Keratinocyte (primary cell): ENCODE results near the gene F2. TPM values are rescaled to one million over a fixed set of nuclear protein-coding genes. Genes with fewer than 3 reads are reported as not detected.

Source experiments
- DNase-seq: peaks from one replicate; pipeline ENCODE4 v3.0.0-alpha.2; 2011; ENCODE audit warnings: low read depth, missing footprints, low spot score
- FAIRE-seq: peaks from 2 replicates; lab custom pipeline; 2011; peaks lifted over from hg19 to GRCh38; lab: Jason Lieb, UNC
- H2AFZ ChIP-seq: 2 replicates; pipeline ENCODE4 v1.6.0; 2012; ENCODE audit warnings: low read length, control low read depth, inconsistent platforms; ENCODE audit not compliant: control insufficient read depth
- H3K27ac ChIP-seq: 2 replicates; pipeline ENCODE4 v1.5.1; 2011; ENCODE audit warnings: low read length; ENCODE audit not compliant: control insufficient read depth, insufficient read depth
- H3K27me3 ChIP-seq: 3 replicates; pipeline ENCODE4 v1.6.0; 2011; ENCODE audit warnings: low read length; ENCODE audit not compliant: control insufficient read depth, insufficient read depth; ENCODE audit errors: extremely low read depth
- H3K36me3 ChIP-seq, 2 experiments: 2 replicates in 1 of 2; 3 replicates in 1 of 2; pipeline ENCODE4 v1.5.1; 2011; ENCODE audit warnings: low read length in 2 of 2, mild to moderate bottlenecking in 1 of 2; ENCODE audit not compliant: control insufficient read depth in 2 of 2, insufficient read depth in 2 of 2; ENCODE audit errors: extremely low read depth in 1 of 2
- H3K4me1 ChIP-seq: 3 replicates; pipeline ENCODE4 v1.5.1; 2011; ENCODE audit warnings: low read length; ENCODE audit not compliant: control insufficient read depth, insufficient read depth; ENCODE audit errors: extremely low read depth
- H3K4me2 ChIP-seq: 3 replicates; pipeline ENCODE4 v1.6.0; 2011; ENCODE audit warnings: low read depth, low read length; ENCODE audit not compliant: control insufficient read depth, insufficient read depth; ENCODE audit errors: extremely low read depth
- H3K4me3 ChIP-seq, 3 experiments: fragments of 200-600 bp in 1 of 3; sonication (generic) in 1 of 3; 2 replicates in 2 of 3; 3 replicates in 1 of 3; pipeline ENCODE4 v1.5.1; 2011 to 2016; ENCODE audit warnings: low read length in 3 of 3, mild to moderate bottlenecking in 3 of 3, control low read depth in 2 of 3, inconsistent platforms in 1 of 3, low read depth in 1 of 3, mixed read lengths in 1 of 3, mixed run types in 1 of 3, moderate library complexity in 1 of 3; ENCODE audit not compliant: control insufficient read depth in 2 of 3, insufficient read depth in 2 of 3; ENCODE audit errors: extremely low read depth in 1 of 3
- H3K79me2 ChIP-seq: 2 replicates; pipeline ENCODE4 v1.6.0; 2012; ENCODE audit warnings: low read length; ENCODE audit not compliant: control insufficient read depth, insufficient read depth
- H3K9ac ChIP-seq: 3 replicates; pipeline ENCODE4 v1.6.0; 2011; ENCODE audit warnings: low read length; ENCODE audit not compliant: control insufficient read depth, insufficient read depth; ENCODE audit errors: extremely low read depth
- H3K9me1 ChIP-seq: 3 replicates; pipeline ENCODE4 v1.6.0; 2011; ENCODE audit warnings: low read length; ENCODE audit not compliant: control insufficient read depth, insufficient read depth; ENCODE audit errors: extremely low read depth
- H3K9me3 ChIP-seq: 2 replicates; pipeline ENCODE4 v1.5.1; 2012; ENCODE audit warnings: low read depth, low read length; ENCODE audit not compliant: control insufficient read depth
- H4K20me1 ChIP-seq: 3 replicates; pipeline ENCODE4 v1.6.0; 2011; ENCODE audit warnings: low read length; ENCODE audit not compliant: control insufficient read depth, insufficient read depth; ENCODE audit errors: extremely low read depth
- EZH2 ChIP-seq: IDR thresholded peaks from one replicate; pipeline ENCODE4 v1.6.1; 2012; ENCODE audit warnings: inconsistent platforms, mild to moderate bottlenecking, low read length, moderate library complexity
- dilution Hi-C: fragments of 300-500 bp; cut with MboI; formaldehyde crosslinking; loops from one replicate; pipeline ENCODE4 v1.7.0; 2020; ENCODE audit warnings: low sequenced_read_pairs; ENCODE audit not compliant: extremely low pct_ligation_motif_present
- polyA plus RNA-seq, 5 experiments: library from polyadenylated mRNA; depleted of rRNA in 3 of 5; stranded (reverse) in 3 of 5; stranded (forward) in 1 of 5; unstranded in 1 of 5; fragments of >200 nt; gene quantifications; 1 replicate in 1 of 5; 2 replicates in 3 of 5; 3 replicates in 1 of 5; pipeline versions ENCODE4 v1.2.1 to v1.2.3, GENCODE V29; 2011 to 2012; ENCODE audit warnings: missing spikeins in 2 of 5, low read depth in 1 of 5, low replicate concordance in 1 of 5
- TF ChIP-seq, protein P1 (sequence below), 3 experiments: IDR thresholded peaks in 1 of 3; conservative IDR thresholded peaks in 1 of 3; optimal IDR thresholded peaks in 1 of 3; 2 replicates in 2 of 3; 3 replicates in 1 of 3; pipeline versions ENCODE3 to v1.5.1; 2011; ENCODE audit warnings: low read length in 3 of 3, mild to moderate bottlenecking in 3 of 3, moderate library complexity in 2 of 3, control low read depth in 1 of 3, inconsistent platforms in 1 of 3; ENCODE audit not compliant: insufficient read depth in 2 of 3; ENCODE audit errors: extremely low read depth in 1 of 3

Gene F2
- polyA plus RNA-seq, 1 donor (not counting 4 experiments of a cell fraction or from before 2014, with no cell fraction given), result not detected

DNA sequence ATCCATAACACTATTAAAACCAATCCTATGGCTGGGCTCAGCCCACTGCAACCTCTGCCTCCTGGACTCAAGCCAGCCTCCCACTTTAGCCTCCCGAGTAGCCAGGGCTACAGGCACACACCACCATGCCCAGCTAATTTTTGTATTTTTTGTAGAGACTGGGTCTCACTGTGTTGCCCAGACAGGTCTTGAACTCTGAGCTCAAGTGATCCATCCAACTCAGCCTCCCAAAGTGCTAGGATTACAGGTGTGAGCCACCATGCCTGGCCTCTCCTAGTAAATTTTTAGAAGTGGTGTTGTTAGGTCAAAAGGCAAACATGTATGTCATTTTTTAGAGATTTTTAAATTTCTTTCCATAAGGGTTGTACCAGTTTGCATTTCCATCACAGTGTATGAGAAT is 14.2 kb downstream of the F2 start:
- H3K4me3 ChIP-seq, result no peak overlapping the region
- no peaks in the 10 kb centered on the region for H4K20me1 ChIP-seq
- no peak overlapping the region for H3K27ac ChIP-seq
- no peaks in the 10 kb centered on the region for H3K4me1 ChIP-seq
- FAIRE-seq, result no peak
- H3K79me2 ChIP-seq, result no peaks in the 10 kb centered on the region
- TF ChIP-seq, protein P1, sequence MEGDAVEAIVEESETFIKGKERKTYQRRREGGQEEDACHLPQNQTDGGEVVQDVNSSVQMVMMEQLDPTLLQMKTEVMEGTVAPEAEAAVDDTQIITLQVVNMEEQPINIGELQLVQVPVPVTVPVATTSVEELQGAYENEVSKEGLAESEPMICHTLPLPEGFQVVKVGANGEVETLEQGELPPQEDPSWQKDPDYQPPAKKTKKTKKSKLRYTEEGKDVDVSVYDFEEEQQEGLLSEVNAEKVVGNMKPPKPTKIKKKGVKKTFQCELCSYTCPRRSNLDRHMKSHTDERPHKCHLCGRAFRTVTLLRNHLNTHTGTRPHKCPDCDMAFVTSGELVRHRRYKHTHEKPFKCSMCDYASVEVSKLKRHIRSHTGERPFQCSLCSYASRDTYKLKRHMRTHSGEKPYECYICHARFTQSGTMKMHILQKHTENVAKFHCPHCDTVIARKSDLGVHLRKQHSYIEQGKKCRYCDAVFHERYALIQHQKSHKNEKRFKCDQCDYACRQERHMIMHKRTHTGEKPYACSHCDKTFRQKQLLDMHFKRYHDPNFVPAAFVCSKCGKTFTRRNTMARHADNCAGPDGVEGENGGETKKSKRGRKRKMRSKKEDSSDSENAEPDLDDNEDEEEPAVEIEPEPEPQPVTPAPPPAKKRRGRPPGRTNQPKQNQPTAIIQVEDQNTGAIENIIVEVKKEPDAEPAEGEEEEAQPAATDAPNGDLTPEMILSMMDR (optimal IDR thresholded peaks at IDR 0.05 in 1 of 3, IDR thresholded peaks at IDR 0.05 in 1 of 3, conservative IDR thresholded peaks at IDR 0.05 in 1 of 3; ENCODE audit: extremely low read depth in 1 of 3, insufficient read depth in 2 of 3, low read length in 3 of 3), result no peak
- TF ChIP-seq EZH2, result no peak
- no peaks in the 10 kb centered on the region for H3K36me3 ChIP-seq
- no peak overlapping the region for H3K9ac ChIP-seq
- H3K27me3 ChIP-seq, result no peaks in the 10 kb centered on the region
- no peaks in the 10 kb centered on the region for H3K9me1 ChIP-seq
- no peak for DNase-seq
- H3K9me3 ChIP-seq, result no peaks in the 10 kb centered on the region
- no peak overlapping the region for H2AFZ ChIP-seq
- no peak overlapping the region for H3K4me2 ChIP-seq
- dilution Hi-C loops, result no loop called here

- FAIRE-seq, result no peak
Measured at GRCh38 chr11:46736146-46736545, 17.1 kb downstream of the F2 start.

More at GRCh38 chr11:46736146-46736545, 17.1 kb downstream of the F2 start:
- dilution Hi-C loops, result no loop called here
- H3K27me3 ChIP-seq, result no peaks in the 10 kb centered on the region
- no peaks in the 10 kb centered on the region for H3K9me1 ChIP-seq
- no peak overlapping the region for H2AFZ ChIP-seq
- no peaks in the 10 kb centered on the region for H3K36me3 ChIP-seq
- H3K79me2 ChIP-seq, result no peaks in the 10 kb centered on the region
- TF ChIP-seq, protein P1 (optimal IDR thresholded peaks at IDR 0.05 in 1 of 3, IDR thresholded peaks at IDR 0.05 in 1 of 3, conservative IDR thresholded peaks at IDR 0.05 in 1 of 3; ENCODE audit: extremely low read depth in 1 of 3, insufficient read depth in 2 of 3, low read length in 3 of 3), result no peak
- TF ChIP-seq EZH2, result no peak
- no peak overlapping the region for H3K27ac ChIP-seq
- no peak overlapping the region for H3K4me2 ChIP-seq
- H3K4me3 ChIP-seq, result no peak overlapping the region
- no peaks in the 10 kb centered on the region for H3K4me1 ChIP-seq
- H4K20me1 ChIP-seq, result no peaks in the 10 kb centered on the region
- DNase-seq, result no peak
- no peak overlapping the region for H3K9ac ChIP-seq
- no peaks in the 10 kb centered on the region for H3K9me3 ChIP-seq
